ENCODE data around the gene METTL26. TPM values are rescaled to one million over a fixed set of nuclear protein-coding genes. Genes with fewer than 3 reads are reported as not detected.

Gene METTL26
- total RNA-seq, 1 donor from 2014 or later = 68.1 TPM

GRCh38 chr16:591231-591630 is 44.9 kb downstream of the METTL26 start:
- no peak for DNase-seq (ENCODE audit: low spot score)

GRCh38 chr16:590815-591200 is 45.3 kb downstream of the METTL26 start:
- DNase-seq (ENCODE audit: low spot score) = no peak
- Mint-ChIP-seq H3K4me1 (ENCODE audit: low read depth) (peaks cover 39% of the 10 kb centered on the region), H3K27ac (ENCODE audit: unreplicated experiment) (peak overlapping the region; percentile 92), H3K27me3 (ENCODE audit: low read depth) (no peaks in the 10 kb centered on the region), H3K36me3 (ENCODE audit: low read depth) (no peaks in the 10 kb centered on the region), H3K4me3 (ENCODE audit: unreplicated experiment) (peak overlapping the region; percentile 93), H3K9me3 (ENCODE audit: low read depth) (no peaks in the 10 kb centered on the region)
- no peak for TF ChIP-seq CTCF (IDR thresholded peaks at IDR 0.05)

More at GRCh38 chr16:591231-591630, 44.9 kb downstream of the METTL26 start:
- TF ChIP-seq CTCF (IDR thresholded peaks at IDR 0.05) = no peak
- Mint-ChIP-seq H3K27me3 (ENCODE audit: low read depth) (no peaks in the 10 kb centered on the region), H3K9me3 (ENCODE audit: low read depth) (no peaks in the 10 kb centered on the region), H3K36me3 (ENCODE audit: low read depth) (no peaks in the 10 kb centered on the region), H3K4me3 (ENCODE audit: unreplicated experiment) (peak overlapping the region; percentile 93), H3K4me1 (ENCODE audit: low read depth) (peaks cover 37% of the 10 kb centered on the region), H3K27ac (ENCODE audit: unreplicated experiment) (peak overlapping the region; percentile 92)

GRCh38 chr16:590188-590814 is 45.8 kb downstream of the METTL26 start:
- Mint-ChIP-seq H3K27me3 (ENCODE audit: low read depth) (no peaks in the 10 kb centered on the region), H3K36me3 (ENCODE audit: low read depth) (no peaks in the 10 kb centered on the region), H3K27ac (ENCODE audit: unreplicated experiment) (peak overlapping the region; percentile 92), H3K4me1 (ENCODE audit: low read depth) (peaks cover 42% of the 10 kb centered on the region), H3K9me3 (ENCODE audit: low read depth) (no peaks in the 10 kb centered on the region), H3K4me3 (ENCODE audit: unreplicated experiment) (peak overlapping the region; percentile 93)
- peak; percentile 89 for DNase-seq (ENCODE audit: low spot score)
- TF ChIP-seq CTCF (IDR thresholded peaks at IDR 0.05) = peak; percentile 47

GRCh38 chr16:589658-590187 is 46.4 kb downstream of the METTL26 start, which contains the start of gene RAB40C:
TSS of gene RAB40C (plus strand) at chr16:590066. CDS start at chr16:590292, 226 bp downstream.
- peak; percentile 100 for DNase-seq (ENCODE audit: low spot score)
- peaks cover 42% of the 10 kb centered on the region for H3K4me1 Mint-ChIP-seq (ENCODE audit: low read depth)
- H3K36me3 Mint-ChIP-seq (ENCODE audit: low read depth) = no peaks in the 10 kb centered on the region
- H3K4me3 Mint-ChIP-seq (ENCODE audit: unreplicated experiment) = peak within 1 kb of the TSS; percentile 95
- peak within 1 kb of the TSS; percentile 100 for H3K27ac Mint-ChIP-seq (ENCODE audit: unreplicated experiment)
- TF ChIP-seq CTCF (IDR thresholded peaks at IDR 0.05) = no peak
- H3K27me3 Mint-ChIP-seq (ENCODE audit: low read depth) = no peaks in the 10 kb centered on the region
- no peaks in the 10 kb centered on the region for H3K9me3 Mint-ChIP-seq (ENCODE audit: low read depth)

GRCh38 chr16:588889-589657 is 47.0 kb downstream of the METTL26 start:
- Mint-ChIP-seq H3K27me3 (ENCODE audit: low read depth) (no peaks in the 10 kb centered on the region), H3K9me3 (ENCODE audit: low read depth) (no peaks in the 10 kb centered on the region), H3K4me3 (ENCODE audit: unreplicated experiment) (peak overlapping the region; percentile 95), H3K27ac (ENCODE audit: unreplicated experiment) (peak overlapping the region; percentile 100), H3K4me1 (ENCODE audit: low read depth) (peaks cover 42% of the 10 kb centered on the region), H3K36me3 (ENCODE audit: low read depth) (no peaks in the 10 kb centered on the region)
- no peak for TF ChIP-seq CTCF (IDR thresholded peaks at IDR 0.05)
- no peak for DNase-seq (ENCODE audit: low spot score)

Data from chondrocyte (in vitro differentiated cells).